ENCODE results near the gene ENTPD3.

The ENTPD3 gene

DNA sequence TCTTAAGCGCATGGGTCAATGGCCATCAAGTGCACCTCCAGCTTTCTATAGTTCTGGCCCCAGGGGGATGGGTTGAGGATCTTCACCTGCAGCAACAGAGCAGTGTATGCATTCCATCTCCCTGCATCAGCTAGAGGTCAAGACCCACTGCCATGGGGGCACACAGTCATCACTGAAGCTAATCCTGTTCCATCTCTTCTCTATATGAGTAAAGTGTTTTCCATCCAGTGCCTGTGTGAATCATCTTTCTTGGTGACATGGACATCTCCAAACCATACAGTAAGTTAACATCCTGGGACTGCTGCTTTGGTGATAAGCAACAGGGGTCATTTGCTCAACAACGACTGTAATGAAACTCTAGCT is 4.4 kb upstream of the ENTPD3 start:
- no peak for TF ChIP-seq GATA2 (IDR thresholded peaks at IDR 0.05; ENCODE audit: low read depth, low read length)
- no peak for TF ChIP-seq GATA3 (IDR thresholded peaks at IDR 0.05; ENCODE audit: low read depth, low read length)

DNA sequence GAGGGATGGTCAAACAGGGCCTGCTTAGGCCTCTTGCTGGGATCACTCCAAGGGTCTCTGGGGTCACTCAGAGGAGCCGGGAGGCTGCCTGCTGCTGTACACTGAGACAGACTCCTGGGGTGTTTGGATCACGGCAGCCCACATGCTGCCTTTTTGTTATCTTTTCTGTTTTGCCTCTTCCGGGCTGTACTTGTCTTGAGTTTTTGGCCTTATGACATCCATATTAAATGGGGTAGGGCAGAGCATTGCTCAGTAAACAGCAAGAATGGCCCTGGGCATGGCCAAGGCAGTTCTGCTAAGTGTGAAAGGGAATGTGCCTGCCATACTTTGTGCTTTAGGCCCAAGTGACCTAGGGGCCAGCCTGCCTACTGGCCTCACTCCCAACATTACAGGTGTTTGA is 771 bp upstream of the ENTPD3 start:
- TF ChIP-seq GATA2 (IDR thresholded peaks at IDR 0.05; ENCODE audit: low read depth, low read length): no peak
- no peak for TF ChIP-seq GATA3 (IDR thresholded peaks at IDR 0.05; ENCODE audit: low read depth, low read length)

DNA sequence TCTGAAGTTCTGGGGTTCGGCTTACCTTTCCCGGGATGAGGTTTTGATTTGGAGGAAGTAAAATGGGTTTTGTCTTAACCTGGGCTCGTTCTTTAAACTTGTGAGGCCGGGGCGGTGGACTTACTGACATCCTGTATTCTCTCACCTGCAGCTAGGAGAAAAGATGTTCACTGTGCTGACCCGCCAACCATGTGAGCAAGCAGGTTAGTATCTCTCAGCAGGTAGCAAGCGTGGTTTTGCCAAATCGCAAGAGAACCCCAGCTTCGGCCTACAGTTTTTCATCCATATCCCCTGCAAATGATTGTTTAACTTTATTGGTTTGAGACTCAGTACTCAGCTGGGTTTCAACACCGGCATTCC is 891 bp downstream of the ENTPD3 start:
- TF ChIP-seq GATA2 (IDR thresholded peaks at IDR 0.05; ENCODE audit: low read depth, low read length): no peak
- no peak for TF ChIP-seq GATA3 (IDR thresholded peaks at IDR 0.05; ENCODE audit: low read depth, low read length)

DNA sequence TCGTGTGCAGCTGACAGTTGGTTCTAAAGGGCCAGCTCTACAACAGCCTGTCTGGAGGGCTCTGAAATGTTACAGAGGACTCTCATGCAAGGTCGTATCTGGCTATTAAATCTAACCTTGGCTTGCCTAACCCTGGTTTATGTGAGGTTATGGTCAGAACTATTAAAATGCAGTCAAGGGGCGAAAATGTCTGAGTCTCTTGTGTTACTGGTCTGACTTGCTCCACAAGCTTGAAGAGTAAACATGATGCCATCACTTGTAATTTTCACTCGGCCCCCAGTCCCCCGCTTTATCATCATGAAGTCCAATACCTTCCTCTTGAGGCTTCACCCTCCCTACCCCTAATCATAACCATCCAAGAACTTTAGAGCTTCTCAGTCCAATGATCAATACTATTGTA is 9.4 kb downstream of the ENTPD3 start:
- TF ChIP-seq GATA2 (IDR thresholded peaks at IDR 0.05; ENCODE audit: low read depth, low read length): no peak
- no peak for TF ChIP-seq GATA3 (IDR thresholded peaks at IDR 0.05; ENCODE audit: low read depth, low read length)

GRCh38 chr3:40397129-40397528 is 10.1 kb downstream of the ENTPD3 start:
- TF ChIP-seq GATA2 (IDR thresholded peaks at IDR 0.05; ENCODE audit: low read depth, low read length): no peak
- TF ChIP-seq GATA3 (IDR thresholded peaks at IDR 0.05; ENCODE audit: low read depth, low read length): no peak

DNA sequence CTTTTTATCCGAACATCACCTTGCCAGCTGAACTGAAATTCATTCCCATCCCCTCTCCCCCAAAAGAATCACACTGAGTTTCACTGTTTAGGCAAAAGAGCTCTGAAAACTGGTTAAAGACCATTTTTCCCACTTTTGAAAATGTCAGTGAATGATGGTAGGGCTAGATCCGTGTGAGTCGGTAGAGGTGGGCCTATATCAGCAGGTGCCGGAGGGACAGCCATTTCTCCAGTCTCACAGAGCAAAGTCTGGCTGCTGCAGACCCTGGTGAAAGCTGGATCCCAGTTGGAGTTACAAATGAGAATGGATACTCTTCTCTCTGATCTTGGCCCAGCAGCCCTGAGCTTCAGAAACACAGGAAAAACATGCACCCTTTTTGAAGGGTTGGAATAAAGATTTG is 10.9 kb downstream of the ENTPD3 start:
- TF ChIP-seq GATA3 (IDR thresholded peaks at IDR 0.05; ENCODE audit: low read depth, low read length) (no peak), GATA2 (IDR thresholded peaks at IDR 0.05; ENCODE audit: low read depth, low read length) (no peak)

- TF ChIP-seq GATA3 (IDR thresholded peaks at IDR 0.05; ENCODE audit: low read depth, low read length) (no peak), GATA2 (IDR thresholded peaks at IDR 0.05; ENCODE audit: low read depth, low read length) (no peak)
Observed at GRCh38 chr3:40398346-40398745, 11.4 kb downstream of the ENTPD3 start.

DNA sequence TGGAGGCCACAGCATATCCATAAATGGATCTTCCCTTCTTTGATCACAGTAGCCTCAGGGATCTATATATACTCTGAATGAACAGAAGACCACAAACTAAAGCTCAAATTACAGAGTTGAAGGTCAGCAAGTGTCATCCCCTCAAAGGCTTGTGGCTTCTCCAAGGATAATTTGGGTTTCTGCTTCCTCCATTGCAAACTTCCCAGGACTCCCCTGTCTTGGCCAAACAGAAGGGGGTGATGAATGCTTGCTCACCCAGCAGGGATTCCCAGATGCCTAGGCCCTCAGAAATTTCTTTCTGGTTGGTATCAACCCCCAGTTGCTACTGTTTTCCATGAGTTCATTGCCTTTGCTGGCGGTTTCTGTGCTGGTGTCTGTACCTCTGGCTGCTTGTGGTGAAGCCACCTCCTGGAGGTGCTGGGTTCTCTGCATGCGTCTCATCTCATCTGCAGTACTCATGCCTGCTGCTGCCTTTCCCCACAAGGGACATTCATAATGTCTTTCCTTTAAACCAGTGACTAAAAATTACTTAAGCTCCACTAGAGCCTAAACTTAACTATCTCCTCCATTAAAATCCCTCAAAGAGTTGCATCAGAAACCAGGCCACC is 17.7 kb downstream of the ENTPD3 start:
- TF ChIP-seq GATA2 (IDR thresholded peaks at IDR 0.05; ENCODE audit: low read depth, low read length) (no peak), GATA3 (IDR thresholded peaks at IDR 0.05; ENCODE audit: low read depth, low read length) (no peak)

- no peak for TF ChIP-seq GATA2 (IDR thresholded peaks at IDR 0.05; ENCODE audit: low read depth, low read length)
- no peak for TF ChIP-seq GATA3 (IDR thresholded peaks at IDR 0.05; ENCODE audit: low read depth, low read length)
Observed at GRCh38 chr3:40407007-40407406, 20.0 kb downstream of the ENTPD3 start.

GRCh38 chr3:40407611-40408010 is 20.6 kb downstream of the ENTPD3 start:
- TF ChIP-seq GATA2 (IDR thresholded peaks at IDR 0.05; ENCODE audit: low read depth, low read length) (no peak), GATA3 (IDR thresholded peaks at IDR 0.05; ENCODE audit: low read depth, low read length) (no peak)

DNA sequence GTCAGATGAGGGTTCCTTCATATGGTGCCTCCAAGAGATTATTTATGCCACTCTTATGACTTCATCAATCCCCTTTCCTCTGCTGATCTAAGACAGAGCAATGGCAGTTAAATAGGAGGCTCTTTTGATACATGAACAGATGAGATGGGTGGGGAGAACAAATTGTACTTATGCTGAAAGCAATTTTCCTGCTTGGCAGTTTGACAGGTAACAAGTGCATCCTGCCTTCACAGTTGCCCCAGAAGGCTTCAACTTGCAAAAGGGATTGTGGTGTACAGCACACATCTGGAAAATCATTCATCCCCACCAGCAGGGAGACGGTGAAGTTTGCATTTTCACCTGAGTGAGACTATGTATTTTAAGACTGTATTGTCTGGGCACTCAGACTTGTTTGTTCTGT is 27.3 kb downstream of the ENTPD3 start:
- TF ChIP-seq GATA2 (IDR thresholded peaks at IDR 0.05; ENCODE audit: low read depth, low read length) (no peak), GATA3 (IDR thresholded peaks at IDR 0.05; ENCODE audit: low read depth, low read length) (no peak)

DNA sequence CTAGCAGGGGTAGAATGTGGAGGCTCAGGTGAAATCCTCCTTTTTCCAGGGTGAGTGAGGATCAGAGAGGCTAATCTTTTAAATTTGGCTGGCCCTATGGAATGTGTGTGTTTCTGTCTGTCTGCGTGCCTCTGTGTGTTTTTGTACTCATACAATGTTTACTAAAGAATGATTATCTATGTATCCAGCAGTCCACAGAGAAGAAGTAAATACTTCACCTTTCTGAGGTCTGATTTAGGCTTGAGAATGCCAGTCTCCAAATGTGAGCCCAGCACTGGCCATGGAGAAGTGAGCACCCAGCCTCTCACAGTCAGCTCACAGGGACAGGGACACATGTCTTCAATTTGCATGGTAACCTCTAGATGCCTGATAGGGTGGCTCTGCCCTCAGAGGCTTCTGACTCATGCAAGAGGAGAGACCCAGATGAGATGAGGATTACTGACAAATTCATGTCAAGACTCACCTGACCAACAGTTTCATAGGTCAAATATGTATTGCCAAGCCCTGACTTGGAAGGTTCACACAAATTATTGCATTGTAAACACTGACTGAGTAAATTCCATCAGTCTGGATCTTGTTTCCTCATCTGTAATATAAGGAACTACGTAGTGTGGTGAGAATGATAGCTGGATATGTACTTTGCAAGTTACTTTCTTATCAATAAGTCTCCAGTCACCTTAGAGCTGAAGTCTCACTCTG is 31.0 kb downstream of the ENTPD3 start:
- TF ChIP-seq GATA3 (IDR thresholded peaks at IDR 0.05; ENCODE audit: low read depth, low read length) (peak; percentile 62; the same call in 1 of the 2 replicates), GATA2 (IDR thresholded peaks at IDR 0.05; ENCODE audit: low read depth, low read length) (peak; percentile 79)

GRCh38 chr3:40422861-40423260 is 35.9 kb downstream of the ENTPD3 start:
- TF ChIP-seq GATA3 (IDR thresholded peaks at IDR 0.05; ENCODE audit: low read depth, low read length): no peak
- no peak for TF ChIP-seq GATA2 (IDR thresholded peaks at IDR 0.05; ENCODE audit: low read depth, low read length)

DNA sequence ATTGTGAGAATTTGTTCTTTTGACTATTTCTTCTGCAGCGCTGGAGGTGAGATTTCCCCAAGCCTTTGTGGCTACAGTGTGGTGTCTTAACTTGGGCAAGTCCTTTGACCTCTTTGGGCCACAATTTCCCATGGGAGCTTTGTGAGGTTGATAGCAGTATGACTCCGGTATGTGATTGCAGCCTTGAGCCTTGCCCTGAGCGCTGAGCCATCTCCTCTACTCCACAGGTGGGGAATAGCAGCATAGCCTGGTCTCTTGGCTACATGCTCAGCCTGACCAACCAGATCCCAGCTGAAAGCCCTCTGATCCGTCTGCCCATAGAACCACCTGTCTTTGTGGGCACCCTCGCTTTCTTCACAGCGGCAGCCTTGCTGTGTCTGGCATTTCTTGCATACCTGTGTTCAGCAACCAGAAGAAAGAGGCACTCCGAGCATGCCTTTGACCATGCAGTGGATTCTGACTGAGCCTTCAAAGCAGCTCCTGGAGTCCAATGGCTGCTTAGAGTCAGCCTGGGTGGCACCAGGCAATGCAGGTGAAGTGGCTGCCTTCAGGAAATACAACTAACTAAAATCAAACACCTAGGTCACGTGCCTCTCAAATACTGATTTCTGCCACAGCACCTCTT is 40.2 kb downstream of the ENTPD3 start:
- TF ChIP-seq GATA3 (IDR thresholded peaks at IDR 0.05; ENCODE audit: low read depth, low read length) (no peak), GATA2 (IDR thresholded peaks at IDR 0.05; ENCODE audit: low read depth, low read length) (no peak)

DNA sequence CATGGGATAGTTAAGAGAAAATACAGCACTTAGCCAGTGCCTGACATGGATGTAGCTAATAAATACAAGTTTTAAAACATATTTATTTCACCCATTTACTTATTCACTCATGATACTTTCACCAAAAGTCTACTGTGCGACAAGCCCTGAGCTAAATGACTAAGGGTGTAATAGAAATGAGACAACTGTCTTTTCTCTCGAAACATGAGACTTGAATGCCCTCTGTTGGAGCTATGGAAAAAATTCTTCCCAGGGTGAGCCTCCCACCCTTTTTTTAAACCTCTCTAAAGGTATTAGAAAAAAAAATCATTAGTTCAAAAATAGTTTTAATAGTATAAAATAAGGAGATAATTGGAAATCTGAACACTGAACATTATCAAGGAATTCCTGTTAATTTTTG is 45.8 kb downstream of the ENTPD3 start:
- TF ChIP-seq GATA2 (IDR thresholded peaks at IDR 0.05; ENCODE audit: low read depth, low read length) (no peak), GATA3 (IDR thresholded peaks at IDR 0.05; ENCODE audit: low read depth, low read length) (no peak)

All from SH-SY5Y (cell line).